Brain pericyte (primary cell): Measurements from ENCODE around the gene ACTL10.

Experiments
- DNase-seq: peaks from one replicate; pipeline ENCODE4 v3.0.0-alpha.2; 2012; ENCODE audit warnings: low read depth, low spot score

ACTL10 gene

DNA sequence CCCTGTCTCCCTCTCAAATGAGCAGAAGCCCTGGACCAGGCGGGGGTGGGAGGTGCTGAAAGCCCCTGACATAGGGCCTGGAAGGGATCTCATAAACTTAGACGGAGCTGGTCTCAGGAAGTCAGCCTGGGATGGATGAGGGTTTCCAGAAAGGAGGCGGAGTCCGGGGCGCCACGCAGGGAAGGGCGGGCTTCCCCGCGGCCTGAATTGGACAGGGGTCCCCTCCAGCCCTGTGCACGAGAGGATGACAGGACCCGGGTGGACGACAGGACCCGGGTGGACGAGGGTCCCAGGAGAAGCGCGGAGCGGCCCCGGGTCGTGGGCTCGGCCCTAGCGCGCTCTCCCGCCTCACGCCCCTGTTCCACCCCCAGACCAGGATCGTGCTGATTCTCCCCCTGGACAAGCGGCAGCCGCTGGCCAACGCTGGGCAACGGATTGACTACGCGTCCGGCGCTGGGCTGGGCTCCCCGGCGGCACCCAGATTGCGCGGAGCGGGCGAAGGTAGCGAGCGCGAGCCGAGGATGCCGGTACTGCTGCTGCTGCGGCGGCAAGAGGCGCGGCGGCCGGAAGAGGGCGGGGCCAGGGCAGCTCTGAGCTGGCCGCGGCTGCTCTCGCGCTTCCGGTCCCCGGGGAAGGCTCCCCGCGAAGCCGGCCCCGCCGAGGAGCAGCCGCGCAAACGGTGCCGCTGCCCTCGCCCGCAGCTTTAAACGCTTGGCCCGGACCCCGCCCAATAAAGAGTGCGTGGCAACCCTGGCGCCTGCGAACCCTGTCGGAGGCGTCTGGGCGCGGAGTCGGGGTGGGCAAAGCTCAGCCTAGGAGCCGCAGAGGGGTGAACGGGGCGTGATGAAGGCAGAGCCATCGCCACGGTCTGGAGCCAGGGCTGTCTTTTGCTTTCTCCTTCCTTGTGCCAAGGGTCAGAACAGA is 3.3 kb upstream of the ACTL10 start:
- no peak for DNase-seq

DNA sequence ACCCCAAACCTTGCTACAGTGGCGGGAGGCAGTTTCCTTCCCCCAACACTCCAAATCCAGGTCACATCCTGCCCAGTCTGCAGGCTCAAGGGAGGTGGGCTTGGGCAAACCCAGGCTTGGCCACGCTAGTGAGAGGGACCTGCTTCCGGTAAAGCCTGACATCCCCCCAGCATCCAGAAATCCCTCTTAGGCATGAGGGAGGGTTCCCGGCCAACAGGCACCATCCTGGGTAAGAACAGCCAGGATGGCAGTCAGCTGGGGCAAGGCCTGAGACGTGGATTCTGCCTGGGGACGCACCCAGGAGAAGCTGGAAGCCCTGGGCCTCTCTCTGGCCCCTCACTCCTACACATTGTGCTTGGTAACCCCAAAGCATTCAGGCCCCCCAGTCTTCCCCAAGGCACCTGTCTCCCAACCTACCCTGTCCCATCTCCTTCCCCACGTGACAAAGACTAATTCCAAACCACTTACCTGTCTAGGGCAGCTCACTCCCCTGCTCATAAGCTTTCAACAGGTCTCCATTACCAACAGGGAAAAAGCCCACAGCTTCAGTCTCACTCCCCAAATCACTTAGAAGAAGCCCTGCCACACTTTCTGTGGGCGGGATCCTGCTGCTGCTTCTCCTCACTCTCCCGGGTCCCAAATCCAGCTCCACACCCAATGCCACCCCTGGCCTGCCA is 2.5 kb upstream of the ACTL10 start:
- no peak for DNase-seq

DNA sequence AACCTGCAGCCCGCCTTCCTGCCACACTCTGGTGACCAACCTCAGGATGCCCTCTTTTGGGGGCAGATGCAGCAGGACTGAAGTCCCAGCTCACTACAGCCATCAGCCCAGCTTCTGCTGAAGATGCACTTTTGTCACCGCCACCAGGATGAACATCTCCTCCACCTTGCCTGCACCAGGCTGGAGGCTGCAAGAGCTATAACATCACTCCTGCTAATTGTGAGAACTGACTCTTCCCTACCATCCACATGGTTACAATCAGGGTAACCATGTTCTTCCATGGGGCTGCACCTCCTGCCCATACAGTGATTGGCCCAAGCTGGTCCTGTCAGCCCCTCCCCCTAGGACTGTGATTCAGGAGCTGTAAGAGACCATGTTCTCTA is 2.0 kb upstream of the ACTL10 start:
- DNase-seq: no peak

DNA sequence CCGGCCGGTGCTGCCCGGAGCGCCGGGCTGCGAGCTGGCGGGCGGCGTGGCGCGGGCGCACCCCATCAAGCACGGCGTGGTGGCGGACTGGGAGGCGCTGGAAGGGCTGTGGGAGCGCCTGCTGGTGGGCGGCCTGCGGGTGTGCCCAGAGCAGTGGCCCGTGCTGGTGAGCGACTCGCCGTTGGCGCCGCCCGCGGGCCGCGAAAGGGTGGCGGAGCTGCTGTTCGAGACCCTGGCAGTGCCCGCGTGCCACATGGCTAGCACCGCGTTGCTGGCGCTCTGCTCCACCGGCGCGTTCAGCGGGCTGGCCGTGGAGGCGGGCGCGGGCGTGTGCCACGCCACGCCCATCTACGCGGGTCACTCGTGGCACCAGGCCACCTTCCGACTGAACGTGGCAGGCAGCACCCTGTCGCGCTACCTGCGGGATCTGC is 517 bp downstream of the ACTL10 start:
- DNase-seq: no peak

DNA sequence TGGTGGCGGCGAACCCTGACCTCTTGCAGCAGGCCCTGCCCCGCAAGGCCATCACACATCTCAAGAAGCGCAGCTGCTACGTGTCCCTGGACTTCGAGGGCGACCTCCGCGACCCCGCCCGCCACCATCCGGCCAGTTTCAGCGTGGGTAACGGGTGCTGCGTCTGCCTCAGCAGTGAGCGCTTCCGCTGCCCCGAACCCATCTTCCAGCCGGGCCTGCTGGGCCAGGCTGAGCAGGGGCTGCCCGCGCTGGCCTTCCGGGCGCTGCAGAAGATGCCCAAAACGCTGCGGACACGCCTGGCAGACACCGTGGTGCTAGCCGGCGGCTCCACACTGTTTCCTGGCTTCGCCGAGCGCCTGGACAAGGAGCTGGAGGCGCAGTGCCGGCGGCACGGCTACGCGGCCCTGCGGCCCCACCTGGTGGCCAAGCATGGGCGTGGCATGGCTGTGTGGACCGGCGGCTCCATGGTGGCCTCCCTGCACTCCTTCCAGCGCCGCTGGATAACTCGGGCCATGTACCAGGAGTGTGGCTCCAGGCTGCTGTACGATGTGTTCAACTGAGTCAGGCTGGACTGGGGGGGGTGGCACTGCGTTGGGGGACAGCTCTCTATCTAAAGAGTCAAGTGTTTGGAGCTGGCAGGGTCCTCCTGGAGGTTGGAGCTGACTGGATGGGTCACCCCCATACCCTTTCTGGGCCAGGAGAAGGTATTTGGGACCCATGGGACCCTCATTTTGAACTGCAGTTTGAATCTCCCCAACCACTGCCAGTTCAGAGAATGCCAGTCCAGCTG is 1.1 kb downstream of the ACTL10 start:
- no peak for DNase-seq

DNA sequence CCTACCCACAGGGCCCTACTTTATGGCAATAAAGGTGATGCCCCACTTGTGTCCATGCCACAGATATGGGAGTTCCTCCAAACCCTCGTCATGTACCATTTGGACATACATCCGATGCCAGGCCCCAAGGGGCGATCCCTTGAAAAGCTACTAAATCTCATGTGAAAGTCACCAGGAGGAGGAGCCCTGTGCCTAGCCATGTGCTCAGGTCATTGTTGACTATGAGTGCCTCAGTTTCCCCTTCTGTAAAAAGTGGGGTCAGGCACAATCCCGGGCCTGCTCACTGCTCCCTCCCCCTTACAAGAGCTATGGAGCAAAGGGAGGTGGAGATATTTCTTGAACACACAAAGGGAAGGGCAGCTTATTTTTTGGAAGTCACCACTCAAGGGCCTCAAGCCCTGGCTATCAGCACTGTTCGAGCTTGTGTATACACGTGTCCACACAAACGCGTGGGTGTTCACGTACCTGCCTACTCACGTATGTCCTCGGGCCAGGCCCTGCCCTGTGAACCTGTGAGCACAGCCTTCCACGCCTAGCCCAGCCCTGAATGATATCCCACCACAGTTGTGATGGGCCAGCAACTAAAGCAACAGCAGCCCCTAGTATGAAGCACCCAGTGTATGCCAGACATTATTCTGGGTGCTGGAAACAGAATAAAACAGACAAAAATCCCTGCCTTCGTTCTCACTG is 1.9 kb downstream of the ACTL10 start:
- DNase-seq: no peak

DNA sequence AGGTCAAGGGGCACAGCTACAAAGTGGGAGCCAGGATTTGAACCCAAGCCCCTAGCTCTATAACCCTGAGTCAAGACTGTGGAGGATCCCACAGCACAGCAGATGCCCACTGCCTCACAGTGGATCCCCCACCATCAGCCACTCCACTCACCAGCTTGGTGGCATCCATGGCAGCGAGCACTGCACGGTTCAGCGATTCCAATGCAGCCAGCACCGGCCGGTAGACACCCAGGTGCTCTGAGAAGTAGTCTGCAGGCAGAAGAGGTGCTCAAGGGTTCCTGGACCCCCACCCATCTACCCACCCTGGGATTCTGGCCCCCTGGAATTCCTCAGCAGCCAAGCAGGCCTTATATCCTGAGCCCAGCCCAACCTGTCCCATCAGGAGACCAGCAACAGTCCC is 2.5 kb downstream of the ACTL10 start:
- no peak for DNase-seq

DNA sequence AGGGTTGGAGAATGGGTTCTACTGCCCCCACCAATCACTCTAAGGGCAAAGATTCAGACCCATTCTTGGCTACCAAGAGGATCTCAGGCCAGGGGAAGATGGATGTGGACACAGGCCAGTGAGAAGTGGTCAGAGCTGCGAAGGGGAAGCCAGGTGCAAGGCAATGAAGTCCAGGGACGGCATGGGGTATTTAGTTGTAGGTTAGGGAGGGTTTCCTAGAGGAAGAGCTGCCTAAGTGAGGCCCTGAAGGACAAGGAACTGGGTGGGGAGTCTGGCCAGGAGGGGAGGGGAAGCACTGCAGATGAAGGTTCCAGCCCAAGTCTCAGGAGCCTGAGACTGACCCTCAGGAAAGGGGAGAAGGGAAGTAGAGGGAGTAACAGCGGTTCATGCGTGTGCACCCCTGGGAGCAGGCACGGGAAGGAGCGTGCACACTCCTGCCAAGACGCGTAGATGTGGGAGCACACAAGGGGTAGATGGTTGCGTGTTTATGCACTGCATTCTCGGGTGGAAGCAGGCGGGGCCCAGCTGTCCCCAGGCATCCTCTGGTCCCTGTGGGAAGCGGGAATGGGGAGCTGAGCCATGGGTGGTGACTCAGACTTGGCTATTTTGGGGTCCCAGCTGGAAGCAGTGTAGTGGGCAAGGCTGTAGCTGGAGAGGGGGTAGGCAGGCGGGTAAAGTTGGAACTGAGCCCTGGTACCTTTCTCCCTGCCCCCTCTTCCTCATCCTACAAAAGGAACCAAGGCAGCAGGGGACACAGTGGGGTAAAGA is 3.3 kb downstream of the ACTL10 start:
- DNase-seq: no peak

DNA sequence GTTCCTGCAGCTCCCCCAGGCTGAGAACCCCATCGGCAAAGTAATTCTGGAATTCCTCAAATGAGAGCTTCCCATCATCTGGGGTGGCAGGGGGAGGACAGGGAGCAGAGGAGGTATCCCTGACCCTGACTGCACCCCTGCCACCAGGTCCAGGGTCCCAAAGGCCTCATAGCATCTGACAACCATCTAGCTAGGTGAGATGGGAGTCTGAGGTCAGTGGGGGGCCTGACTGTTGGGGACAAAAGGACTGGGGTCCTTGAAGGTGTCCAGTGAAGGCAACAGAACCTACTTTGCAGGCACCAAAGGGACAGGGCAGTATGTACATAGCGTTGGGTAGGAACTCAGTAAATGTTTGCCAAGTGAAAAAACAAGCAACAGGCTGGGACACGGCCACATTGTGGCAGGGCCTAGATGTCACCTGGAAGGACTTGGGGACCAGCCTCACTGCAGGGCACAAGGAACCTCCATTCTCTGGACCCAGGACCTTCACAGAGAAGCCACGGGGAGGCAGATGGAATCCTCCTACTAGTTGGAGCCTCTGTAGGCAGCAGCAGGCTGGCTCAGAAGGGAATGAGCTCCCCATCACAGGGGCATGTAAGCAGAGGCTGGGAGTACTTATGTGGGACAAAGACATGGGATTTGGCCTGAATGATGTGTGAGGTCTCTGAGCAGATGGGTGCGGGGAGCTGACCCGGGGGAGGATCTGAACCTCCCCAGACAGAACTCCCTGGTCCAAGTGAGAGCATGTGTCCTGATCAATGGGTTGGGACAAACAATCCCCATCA is 4.2 kb downstream of the ACTL10 start:
- no peak for DNase-seq

DNA sequence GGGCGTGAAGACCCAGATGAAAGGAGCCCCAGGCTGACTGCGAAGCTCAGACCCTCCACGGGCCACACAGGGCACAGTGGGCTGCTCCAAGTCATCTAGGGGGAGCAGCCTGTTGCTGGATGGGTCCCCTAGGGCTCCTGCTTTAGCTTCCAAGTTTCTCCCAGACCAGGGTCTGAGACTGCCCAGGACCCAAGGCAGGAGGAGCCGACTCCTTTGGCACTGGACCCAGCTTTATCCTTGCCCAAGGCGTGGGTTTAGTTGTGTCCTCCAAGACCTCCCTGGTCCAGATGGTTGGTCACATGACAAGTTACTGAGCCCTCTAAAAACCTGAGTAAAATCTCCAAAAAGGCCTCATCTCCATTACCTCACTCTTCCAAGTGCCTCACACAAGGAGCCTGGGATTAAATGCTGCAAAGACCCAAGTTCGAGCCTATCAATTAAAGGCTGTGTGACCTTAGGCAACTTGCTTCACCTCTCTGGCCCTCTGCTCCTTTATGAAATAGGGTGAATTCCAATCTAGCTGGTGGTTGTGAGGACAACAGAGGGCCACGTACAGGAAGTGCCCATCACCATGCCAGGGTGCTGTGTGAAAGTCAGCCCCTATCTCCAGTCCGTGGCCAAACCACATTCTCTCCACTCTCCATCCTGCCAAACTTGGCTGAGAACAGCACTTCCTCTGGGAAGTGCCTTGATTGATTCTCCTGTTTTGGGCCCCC is 5.0 kb downstream of the ACTL10 start:
- DNase-seq: no peak

DNA sequence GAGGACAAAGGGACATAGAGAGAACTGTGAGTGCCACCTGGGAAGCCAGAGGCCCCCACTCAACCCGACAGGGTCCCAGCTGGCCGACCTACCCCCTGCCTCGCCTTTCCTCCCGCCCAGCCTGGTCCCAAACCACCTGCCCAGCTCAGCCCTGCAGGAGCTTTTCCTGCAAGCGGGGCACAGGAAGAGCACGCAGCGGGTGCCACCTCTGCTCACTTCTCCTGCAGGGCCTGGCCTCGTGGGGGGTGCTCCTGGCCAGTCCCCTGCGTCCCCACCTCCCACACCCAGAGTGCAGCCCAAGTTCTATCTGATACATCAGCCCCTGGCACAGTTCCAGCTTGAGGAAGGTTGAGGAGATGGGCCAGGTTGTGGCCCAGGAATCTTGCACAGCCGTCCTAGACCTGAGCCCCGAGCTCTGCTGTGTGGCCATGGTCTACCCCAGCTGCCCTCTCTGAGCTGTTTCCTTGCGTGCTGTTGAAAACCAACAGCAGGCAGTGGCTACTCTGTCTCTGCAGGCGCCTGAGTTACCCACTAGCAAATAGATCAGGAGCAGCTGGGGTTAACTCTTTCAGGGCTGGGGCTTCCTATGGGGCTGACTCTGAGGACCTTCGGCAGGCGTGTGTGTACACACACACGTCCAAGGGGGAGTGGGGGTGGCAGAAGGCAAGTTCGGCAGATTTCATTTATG is 5.8 kb downstream of the ACTL10 start:
- DNase-seq: peak; percentile 50

DNA sequence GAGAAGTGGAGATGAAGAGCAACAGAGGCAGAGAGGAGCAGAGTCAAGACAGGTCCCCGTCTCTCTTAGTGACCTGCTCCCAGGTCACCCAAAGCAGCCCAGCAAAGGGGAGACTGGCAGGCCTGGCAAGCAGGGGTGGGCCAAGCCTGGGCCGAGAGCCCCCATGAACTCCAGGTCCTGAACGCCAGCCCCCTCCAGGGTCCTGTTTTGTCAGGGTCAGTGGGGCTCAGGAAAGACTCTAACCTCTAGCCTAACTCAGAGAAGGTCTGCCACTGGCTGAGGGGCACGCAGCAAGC is 6.3 kb downstream of the ACTL10 start:
- DNase-seq: no peak

DNA sequence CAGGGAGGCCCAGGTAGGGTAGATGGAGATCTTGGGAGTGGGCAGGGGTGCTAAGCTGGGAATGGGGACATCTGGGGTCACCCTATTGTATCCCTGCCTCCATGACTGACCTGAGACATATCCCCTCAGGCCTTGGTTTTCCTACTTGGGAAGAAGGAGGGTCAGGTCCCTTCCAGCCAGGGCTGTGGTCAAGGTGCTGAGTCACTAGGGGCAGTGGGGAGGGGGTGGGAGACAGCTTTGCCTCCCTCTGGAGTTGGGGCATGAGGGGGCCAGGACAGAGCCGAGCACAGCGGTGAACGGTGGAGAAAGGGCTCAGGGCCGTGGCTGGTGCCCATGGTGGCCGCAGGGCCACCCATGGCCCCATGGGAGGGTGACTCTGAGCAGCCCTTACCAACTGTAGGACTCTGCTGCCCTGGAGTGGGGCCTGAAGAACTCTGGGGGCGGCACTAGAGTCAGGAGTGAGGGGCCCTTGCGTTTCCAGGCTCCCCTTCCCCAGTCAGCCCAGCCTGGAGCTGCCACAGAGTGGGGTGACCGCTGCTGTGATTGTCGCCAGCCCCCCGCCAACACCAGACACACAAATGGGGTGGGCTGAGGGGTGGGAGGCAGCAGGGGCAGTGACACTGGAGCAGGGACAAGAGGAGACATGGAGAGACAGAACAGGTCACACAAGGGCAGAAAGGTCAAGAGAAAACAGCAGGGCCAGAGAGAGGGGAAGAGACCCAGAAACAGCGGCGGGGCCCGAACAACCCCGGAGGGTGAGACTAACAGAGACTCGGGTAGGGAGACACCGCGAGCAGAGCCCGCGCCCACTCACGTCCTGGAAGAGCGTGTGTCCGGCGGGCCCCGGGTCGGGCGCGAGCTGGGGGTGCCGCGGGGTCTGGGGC is 6.9 kb downstream of the ACTL10 start:
- DNase-seq: no peak

DNA sequence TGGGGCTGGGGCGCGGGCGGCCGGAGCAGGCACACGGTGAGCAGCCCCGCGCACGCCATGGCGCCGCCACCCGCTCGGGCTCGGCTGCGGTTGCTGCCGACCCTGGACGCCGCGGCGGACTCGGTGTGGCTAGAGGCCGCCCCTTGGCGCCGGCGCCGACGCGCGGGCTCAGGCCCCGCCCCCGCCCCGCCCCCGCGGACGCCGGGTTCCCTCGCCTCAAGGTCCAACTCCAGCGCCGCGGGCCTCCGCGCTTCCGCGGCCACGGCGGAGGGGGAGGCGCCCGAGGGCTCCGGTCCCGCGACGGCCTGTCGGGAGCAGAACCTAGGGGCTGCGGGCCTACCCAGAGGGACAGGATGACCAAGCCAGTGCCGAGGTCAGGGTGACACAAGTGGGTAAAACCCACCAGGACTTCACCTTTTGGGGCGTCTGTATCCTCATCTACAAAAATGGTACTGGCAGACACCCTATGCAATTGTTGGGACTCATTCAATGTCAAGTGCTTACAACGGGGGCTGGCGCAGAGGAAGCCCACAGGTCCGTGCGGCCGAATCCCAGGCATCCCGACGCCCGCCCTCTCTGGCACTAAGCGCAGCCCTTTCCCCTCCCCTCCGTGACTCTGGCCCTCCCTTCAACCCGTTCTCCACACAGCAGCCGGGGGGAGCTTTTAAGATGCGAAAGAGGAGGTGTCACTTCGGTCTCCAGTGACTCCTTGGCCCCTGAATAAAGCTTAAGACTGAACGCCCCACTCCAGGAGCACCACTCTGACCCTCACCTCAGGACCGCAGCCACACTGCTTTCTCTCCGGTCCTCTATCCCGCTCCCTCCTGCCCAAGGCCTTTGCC is 7.8 kb downstream of the ACTL10 start, which contains the start of gene NECAB3:
Gene NECAB3 (minus strand): TSS at position 135 of the 842 bp plus-strand sequence. CDS start 76 bp downstream, at position 59.
- DNase-seq: no peak

DNA sequence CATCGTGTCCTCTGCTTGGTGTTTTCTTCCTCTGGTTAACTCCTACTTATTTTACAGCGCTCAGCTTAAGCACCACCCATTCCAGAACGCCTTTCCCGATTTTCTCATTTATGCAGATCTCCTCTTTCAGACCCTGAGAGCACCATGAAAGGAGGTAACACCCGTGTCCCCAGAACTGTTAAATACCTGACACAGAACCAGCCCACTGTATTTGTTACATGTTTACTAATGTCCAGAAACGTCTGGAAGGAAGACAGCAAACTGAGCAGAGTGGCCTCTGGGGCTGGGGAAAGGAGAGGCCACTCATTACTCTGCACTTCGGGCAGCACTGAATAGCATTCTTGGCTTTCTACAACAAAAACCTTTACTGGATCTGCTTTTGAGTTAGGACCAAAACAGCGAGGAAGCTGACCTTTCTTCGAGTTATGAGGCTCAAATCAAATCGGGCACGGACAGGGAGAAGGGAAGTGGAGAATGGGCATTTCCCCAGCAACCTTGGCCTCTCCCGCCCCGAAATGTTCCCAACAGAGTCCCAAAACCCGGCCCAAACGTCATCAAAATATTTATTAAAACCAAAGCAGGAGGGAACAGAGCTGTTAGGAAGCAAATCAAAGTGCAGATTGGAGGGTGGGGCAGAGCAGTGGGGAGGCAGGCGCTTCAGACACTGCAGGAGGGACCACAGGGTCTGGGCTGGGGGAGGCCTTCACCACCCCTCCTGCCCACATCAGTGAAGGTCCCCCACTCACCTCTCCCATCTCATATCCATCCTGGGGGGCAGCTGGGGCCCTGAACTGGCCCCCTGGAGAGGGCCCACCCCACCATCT is 8.6 kb downstream of the ACTL10 start:
- no peak for DNase-seq

DNA sequence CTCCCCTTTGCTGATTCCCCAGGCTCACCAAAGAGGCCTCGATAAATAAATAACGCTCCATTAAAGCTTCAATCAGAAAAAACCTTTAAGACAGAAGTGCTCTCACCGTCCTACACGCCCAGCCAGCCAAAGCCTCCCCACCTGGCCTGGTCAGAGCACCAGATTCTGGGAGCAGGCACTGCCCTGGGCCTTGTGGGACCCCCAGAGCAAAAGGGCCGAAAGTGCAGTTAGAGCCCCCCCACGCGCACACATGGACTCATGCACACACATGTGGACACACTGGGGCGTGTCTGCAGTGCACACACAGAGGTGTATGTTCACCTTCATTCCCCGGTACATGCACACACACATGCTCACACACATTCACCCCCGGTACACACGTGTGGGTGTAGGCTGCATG is 9.4 kb downstream of the ACTL10 start:
- DNase-seq: no peak
